ENCODE data around the gene GSTO1. TPM values are rescaled to one million over a fixed set of nuclear protein-coding genes. Genes with fewer than 3 reads are reported as not detected.
A peak's percentile ranks its signal among the peaks of the same experiment; 100 is the strongest.
"Not testable (repeated sequence)": the region's sequence is repeated elsewhere in the genome, so short reads cannot be mapped to it uniquely, and the experiment has no call there.

The GSTO1 gene
- total and polyA plus RNA-seq, 3 donors from 2014 or later: 10.0 to 35.2 (median 16.4) TPM

DNA sequence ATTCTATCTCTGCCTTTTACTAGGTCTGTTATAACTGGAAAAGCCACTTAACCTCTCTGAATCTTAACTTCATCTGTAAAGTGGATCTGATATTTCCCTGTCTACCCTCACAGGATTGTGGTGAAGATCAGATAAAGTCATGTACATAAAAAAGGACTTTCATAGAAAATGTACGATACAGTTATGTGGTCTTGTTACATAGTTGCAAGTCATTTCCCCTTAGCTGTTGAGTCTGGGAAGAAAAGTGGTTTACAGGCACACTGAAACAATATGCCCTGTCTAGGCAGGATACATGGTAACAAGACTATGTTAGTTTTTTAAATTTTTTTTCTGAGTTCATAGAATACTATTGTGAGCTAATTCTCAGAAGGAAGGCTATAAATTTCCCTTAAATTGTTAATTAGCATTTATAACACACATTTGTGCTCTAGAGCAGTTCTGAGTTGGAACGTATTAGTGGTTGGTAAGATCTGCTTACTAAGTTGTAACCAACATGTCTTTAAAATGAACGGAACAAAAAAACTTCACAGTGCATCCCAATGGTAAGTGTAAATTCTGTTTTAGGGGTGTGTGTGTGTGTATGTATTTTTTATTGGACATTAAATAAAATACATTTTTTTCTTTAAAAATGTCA is 7.1 kb upstream of the GSTO1 start:
- no peaks in the 10 kb centered on the region for H3K27me3 ChIP-seq
- intact Hi-C loops (cut with DNase I; ENCODE audit: low total_unique reads): no loop called here
- 44 to 48% methylated on average over 3 of the region's 3 CpGs for WGBS, 2 donors
- H3K4me1 ChIP-seq: peaks cover 7% of the 10 kb centered on the region
- no peaks in the 10 kb centered on the region for H3K9me3 ChIP-seq
- no peaks in the 10 kb centered on the region for H3K36me3 ChIP-seq (ENCODE audit: low read depth, missing control alignments)
- no peak overlapping the region for H3K4me3 ChIP-seq
- no peak for TF ChIP-seq POLR2A (IDR thresholded peaks at IDR 0.05)
- TF ChIP-seq, protein P1, sequence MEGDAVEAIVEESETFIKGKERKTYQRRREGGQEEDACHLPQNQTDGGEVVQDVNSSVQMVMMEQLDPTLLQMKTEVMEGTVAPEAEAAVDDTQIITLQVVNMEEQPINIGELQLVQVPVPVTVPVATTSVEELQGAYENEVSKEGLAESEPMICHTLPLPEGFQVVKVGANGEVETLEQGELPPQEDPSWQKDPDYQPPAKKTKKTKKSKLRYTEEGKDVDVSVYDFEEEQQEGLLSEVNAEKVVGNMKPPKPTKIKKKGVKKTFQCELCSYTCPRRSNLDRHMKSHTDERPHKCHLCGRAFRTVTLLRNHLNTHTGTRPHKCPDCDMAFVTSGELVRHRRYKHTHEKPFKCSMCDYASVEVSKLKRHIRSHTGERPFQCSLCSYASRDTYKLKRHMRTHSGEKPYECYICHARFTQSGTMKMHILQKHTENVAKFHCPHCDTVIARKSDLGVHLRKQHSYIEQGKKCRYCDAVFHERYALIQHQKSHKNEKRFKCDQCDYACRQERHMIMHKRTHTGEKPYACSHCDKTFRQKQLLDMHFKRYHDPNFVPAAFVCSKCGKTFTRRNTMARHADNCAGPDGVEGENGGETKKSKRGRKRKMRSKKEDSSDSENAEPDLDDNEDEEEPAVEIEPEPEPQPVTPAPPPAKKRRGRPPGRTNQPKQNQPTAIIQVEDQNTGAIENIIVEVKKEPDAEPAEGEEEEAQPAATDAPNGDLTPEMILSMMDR (IDR thresholded peaks at IDR 0.05): no peak
- no peak for DNase-seq
- H3K27ac ChIP-seq: no peak overlapping the region

DNA sequence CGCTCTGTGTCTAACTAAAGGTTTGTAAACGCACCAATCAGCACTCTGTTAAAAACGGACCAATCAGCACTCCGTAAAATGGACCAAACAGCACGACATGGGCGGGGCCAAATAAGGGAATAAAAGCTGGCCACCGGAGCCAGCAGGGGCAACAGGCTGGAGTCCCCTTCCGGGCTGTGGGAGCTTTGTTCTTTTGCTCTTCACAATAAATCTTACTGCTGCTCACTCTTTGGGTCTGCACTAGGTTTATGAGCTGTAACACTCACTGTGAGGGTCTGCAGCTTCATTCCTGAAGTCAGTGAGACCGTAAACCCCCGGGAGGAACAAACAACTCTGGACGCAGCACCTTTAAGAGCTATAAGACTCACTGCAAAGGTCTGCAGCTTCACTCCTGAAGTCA is 5.8 kb upstream of the GSTO1 start:
- H3K27me3 ChIP-seq; H3K36me3 ChIP-seq (ENCODE audit: low read depth, missing control alignments); H3K27ac ChIP-seq; H3K9me3 ChIP-seq; intact Hi-C loops (cut with DNase I; ENCODE audit: low total_unique reads); H3K4me1 ChIP-seq; H3K4me3 ChIP-seq: not testable (repeated sequence)
- DNase-seq: peak; percentile 82
- WGBS, 2 donors: 48 to 55% methylated on average over 11 of the region's 11 CpGs

DNA sequence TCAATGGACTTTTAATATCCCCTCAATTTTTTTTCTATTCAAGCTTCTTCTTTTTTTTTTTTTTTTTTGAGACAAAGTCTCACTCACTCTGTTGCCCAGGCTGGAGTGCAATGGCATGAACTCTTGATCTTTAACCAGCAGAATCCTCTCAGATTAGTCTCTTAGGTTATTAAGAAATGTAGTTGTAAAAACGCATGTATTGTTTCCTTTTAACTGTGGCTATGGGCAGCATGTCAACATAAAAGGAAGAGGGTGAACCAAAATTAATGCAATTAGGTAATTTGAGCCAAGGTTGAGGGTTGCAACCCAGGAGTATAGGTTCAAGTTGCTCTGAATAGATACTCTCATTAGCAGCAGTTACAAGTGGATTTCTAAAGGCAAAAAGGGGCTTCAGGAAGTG is 4.3 kb upstream of the GSTO1 start:
- Histone ChIP-seq H3K4me3 (no peak overlapping the region), H3K9me3 (no peaks in the 10 kb centered on the region), H3K27ac (no peak overlapping the region), H3K27me3 (no peaks in the 10 kb centered on the region), H3K36me3 (ENCODE audit: low read depth, missing control alignments) (no peaks in the 10 kb centered on the region), H3K4me1 (peaks cover 5% of the 10 kb centered on the region)
- DNase-seq: no peak
- TF ChIP-seq, protein P1 (IDR thresholded peaks at IDR 0.05): no peak
- TF ChIP-seq POLR2A (IDR thresholded peaks at IDR 0.05): no peak
- 52 to 56% methylated on average over 1 of the region's 1 CpG for WGBS, 2 donors
- intact Hi-C loops (cut with DNase I; ENCODE audit: low total_unique reads): no loop called here

DNA sequence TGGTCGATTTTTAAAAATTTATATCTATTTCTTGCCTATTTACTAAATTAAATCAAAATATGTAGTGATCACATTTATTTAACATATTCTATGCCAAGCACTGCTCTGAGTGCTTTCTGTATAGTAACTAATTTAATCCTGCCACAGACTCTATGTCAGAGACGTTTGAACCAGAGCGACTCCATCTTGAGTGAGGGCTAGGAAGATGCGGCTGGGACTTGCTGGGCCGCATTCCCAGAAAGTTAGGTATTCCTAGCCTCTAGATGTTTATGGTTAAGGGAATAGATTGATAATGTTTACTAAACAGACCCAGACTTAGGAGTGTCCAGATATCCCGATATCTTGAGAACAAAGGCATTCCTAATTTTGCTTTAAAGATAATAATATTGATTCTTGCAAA is 3.2 kb upstream of the GSTO1 start:
- no peak overlapping the region for H3K27ac ChIP-seq
- H3K9me3 ChIP-seq: no peaks in the 10 kb centered on the region
- no peaks in the 10 kb centered on the region for H3K27me3 ChIP-seq
- TF ChIP-seq, protein P1 (IDR thresholded peaks at IDR 0.05): no peak
- TF ChIP-seq POLR2A (IDR thresholded peaks at IDR 0.05): no peak
- H3K4me3 ChIP-seq: no peak overlapping the region
- peaks cover 13% of the 10 kb centered on the region for H3K4me1 ChIP-seq
- DNase-seq: no peak
- intact Hi-C loops (cut with DNase I; ENCODE audit: low total_unique reads): no loop called here
- no peaks in the 10 kb centered on the region for H3K36me3 ChIP-seq (ENCODE audit: low read depth, missing control alignments)
- 93 to 98% methylated on average over 6 of the region's 6 CpGs for WGBS, 2 donors

DNA sequence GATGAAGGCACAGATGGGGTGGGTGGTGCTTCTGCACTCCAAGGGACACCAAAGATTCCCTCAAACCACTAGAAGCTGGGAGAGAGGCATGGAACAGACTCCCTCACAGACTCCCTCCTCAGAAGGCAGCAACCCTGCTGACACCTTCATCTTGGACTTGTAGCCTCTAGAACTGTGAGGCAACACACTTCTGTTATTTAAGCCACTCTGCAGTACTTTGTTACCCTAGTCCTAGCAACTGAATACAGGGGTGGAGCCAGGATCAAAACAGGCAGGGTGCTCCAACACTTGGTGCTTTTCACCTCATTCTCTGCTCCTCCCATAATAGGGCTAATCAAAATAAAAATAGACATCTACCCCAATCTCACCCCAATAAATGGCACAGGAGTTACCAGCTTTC is 2.3 kb upstream of the GSTO1 start:
- Histone ChIP-seq H3K36me3 (ENCODE audit: low read depth, missing control alignments) (no peaks in the 10 kb centered on the region), H3K4me1 (peaks cover 15% of the 10 kb centered on the region), H3K27ac (no peak overlapping the region), H3K27me3 (no peaks in the 10 kb centered on the region), H3K9me3 (no peaks in the 10 kb centered on the region), H3K4me3 (no peak overlapping the region)
- intact Hi-C loops (cut with DNase I; ENCODE audit: low total_unique reads): no loop called here
- no peak for TF ChIP-seq POLR2A (IDR thresholded peaks at IDR 0.05)
- TF ChIP-seq, protein P1 (IDR thresholded peaks at IDR 0.05): no peak
- no peak for DNase-seq

Measured in testis (tissue), 3 donors.